GM12891 (cell line): ENCODE results near the gene CMTM3. TPM values are rescaled to one million over a fixed set of nuclear protein-coding genes. Genes with fewer than 3 reads are reported as not detected.
A peak's percentile ranks its signal among the peaks of the same experiment; 100 is the strongest.
"Not testable (repeated sequence)": the region's sequence is repeated elsewhere in the genome, so short reads cannot be mapped to it uniquely, and the experiment has no call there.

Experiments
- DNase-seq: peaks from one replicate; pipeline ENCODE4 v3.0.0; 2011; ENCODE audit warnings: low spot score; ENCODE audit not compliant: insufficient read length
- FAIRE-seq: peaks from 2 replicates; lab custom pipeline; 2011; peaks lifted over from hg19 to GRCh38; lab: Jason Lieb, UNC
- PAX5 ChIP-seq: IDR thresholded peaks from 2 replicates; pipeline ENCODE4 v1.6.1; 2011; ENCODE audit warnings: low read length, moderate library complexity, mild to moderate bottlenecking; ENCODE audit not compliant: insufficient read depth, severe bottlenecking
- POLR2A ChIP-seq: IDR thresholded peaks from 2 replicates; pipeline ENCODE4 v1.6.1; 2011; ENCODE audit warnings: low read depth, low read length, control low read depth
- POLR2AphosphoS5 ChIP-seq: IDR thresholded peaks from 2 replicates; pipeline ENCODE4 v1.6.1; 2011; ENCODE audit warnings: low read depth, low read length, control low read depth
- POU2F2 ChIP-seq: IDR thresholded peaks from 2 replicates; pipeline ENCODE4 v1.6.1; 2011; ENCODE audit warnings: low read depth, mild to moderate bottlenecking, control low read depth, low read length, moderate library complexity
- SPI1 ChIP-seq: IDR thresholded peaks from 2 replicates; pipeline ENCODE4 v1.6.1; 2011; ENCODE audit warnings: low read depth, low read length, control low read depth
- TAF1 ChIP-seq: IDR thresholded peaks from 2 replicates; pipeline ENCODE4 v1.6.1; 2011; ENCODE audit warnings: low read depth, low read length, control low read depth
- polyA plus RNA-seq: library from polyadenylated mRNA; unstranded; fragments of >200 nt; gene quantifications from one replicate; pipeline ENCODE4 v1.2.1, GENCODE V29; 2012; ENCODE audit warnings: low read depth, missing spikeins, inconsistent platforms; ENCODE audit not compliant: missing spikeins

Gene CMTM3, protein sequence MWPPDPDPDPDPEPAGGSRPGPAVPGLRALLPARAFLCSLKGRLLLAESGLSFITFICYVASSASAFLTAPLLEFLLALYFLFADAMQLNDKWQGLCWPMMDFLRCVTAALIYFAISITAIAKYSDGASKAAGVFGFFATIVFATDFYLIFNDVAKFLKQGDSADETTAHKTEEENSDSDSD
- polyA plus RNA-seq: 18.9 TPM

GRCh38 chr16:66604376-66605176 lies at the start of gene CMTM3:
Gene CMTM3 (plus strand): TSS chr16:66604704. CDS start chr16:66604806, 102 bp downstream.
- no peak for TF ChIP-seq POLR2A
- TF ChIP-seq SPI1: no peak
- TF ChIP-seq PAX5: no peak
- FAIRE-seq (peak; percentile 16), DNase-seq (peak; percentile 80)

DNA sequence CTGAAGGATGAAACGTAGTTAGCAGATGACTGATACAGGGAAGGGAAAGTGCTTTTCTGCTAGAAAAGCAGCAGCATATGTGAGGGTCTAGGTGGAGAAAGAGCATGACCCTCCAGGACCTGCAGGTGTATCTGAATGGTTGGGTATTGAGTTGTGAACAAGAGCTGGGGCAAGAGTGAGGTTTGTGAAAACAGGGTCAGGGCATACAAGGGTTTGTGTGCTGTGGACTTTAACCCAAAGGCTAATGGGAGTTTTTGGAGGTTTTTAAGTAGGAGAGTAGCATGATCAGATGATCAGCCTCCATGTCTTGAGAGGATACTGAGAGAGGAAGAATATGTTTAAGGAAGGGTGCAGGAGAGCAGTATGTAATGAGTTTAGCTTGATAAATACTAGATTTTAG lies 44.4 kb upstream of the CMTM3 start:
- DNase-seq: no peak
- TF ChIP-seq POLR2AphosphoS5 (no peak), SPI1 (no peak)
- FAIRE-seq: no peak

- DNase-seq (no peak), FAIRE-seq (no peak)
- TF ChIP-seq POU2F2 (no peak), POLR2AphosphoS5 (no peak), POLR2A (no peak), PAX5 (no peak), SPI1 (no peak), TAF1 (no peak)
Observed at GRCh38 chr16:66561381-66562080, 43.0 kb upstream of the CMTM3 start.

- FAIRE-seq: no peak
- no peak for TF ChIP-seq PAX5
- no peak for TF ChIP-seq POU2F2
- no peak for TF ChIP-seq TAF1
- no peak for TF ChIP-seq SPI1
- no peak for TF ChIP-seq POLR2A
- TF ChIP-seq POLR2AphosphoS5: no peak
- DNase-seq: no peak
Observed at GRCh38 chr16:66562409-66562808, 42.1 kb upstream of the CMTM3 start.

DNA sequence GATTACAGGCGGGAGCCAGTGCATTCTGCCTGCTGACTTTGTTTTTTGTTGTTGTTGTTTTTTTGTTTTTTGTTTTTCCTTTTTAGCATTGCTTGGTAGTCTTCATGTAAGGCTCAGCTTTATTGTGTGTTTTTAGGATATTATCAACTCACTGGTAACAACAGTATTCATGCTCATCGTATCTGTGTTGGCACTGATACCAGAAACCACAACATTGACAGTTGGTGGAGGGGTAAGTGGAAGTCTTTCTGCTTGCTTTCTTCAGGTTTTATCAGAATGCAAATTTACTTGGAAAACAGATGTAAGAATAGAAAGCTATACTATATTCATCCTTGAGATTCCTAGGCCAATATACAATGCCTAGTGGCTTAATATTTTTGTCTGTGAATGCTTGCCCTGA lies 41.5 kb upstream of the CMTM3 start:
- FAIRE-seq (no peak), DNase-seq (no peak)
- no peak for TF ChIP-seq POU2F2
- no peak for TF ChIP-seq SPI1
- no peak for TF ChIP-seq TAF1
- TF ChIP-seq PAX5: no peak
- no peak for TF ChIP-seq POLR2AphosphoS5

GRCh38 chr16:66563574-66564334 lies 40.8 kb upstream of the CMTM3 start:
- DNase-seq (no peak), FAIRE-seq (no peak)
- TF ChIP-seq SPI1 (no peak), TAF1 (no peak), PAX5 (no peak), POLR2AphosphoS5 (no peak), POLR2A (no peak), POU2F2 (no peak)

- FAIRE-seq: no peak
- DNase-seq: no peak
- TF ChIP-seq POLR2A (no peak), POU2F2 (no peak), POLR2AphosphoS5 (no peak), SPI1 (no peak), TAF1 (no peak), PAX5 (no peak)
Observed at GRCh38 chr16:66566051-66566901, 38.2 kb upstream of the CMTM3 start, which contains the start of gene CMTM1. Gene CMTM1 (plus strand): TSS chr16:66566439. CDS start chr16:66566514, 75 bp downstream.

- not testable (repeated sequence) for DNase-seq, FAIRE-seq
Observed at GRCh38 chr16:66567270-66567669, 37.2 kb upstream of the CMTM3 start.

DNA sequence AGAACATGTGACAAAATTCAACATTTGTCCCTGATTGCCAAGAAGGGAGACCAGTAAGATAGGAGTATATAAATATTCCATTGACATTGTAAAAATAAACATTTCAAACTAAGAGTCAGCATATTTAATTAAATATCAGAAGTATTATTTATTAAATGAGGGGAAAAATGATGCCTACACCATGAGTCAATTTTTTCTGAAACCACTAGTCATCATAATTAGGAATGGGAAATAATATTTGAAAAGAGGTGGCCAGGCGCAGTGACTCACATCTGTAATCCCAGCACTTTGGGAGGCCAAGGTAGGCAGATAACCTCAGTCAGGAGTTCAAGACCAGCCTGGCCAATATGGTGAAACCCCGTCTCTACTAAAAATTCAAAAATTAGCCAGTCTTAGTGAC lies 36.1 kb upstream of the CMTM3 start:
- no peak for TF ChIP-seq POU2F2
- no peak for TF ChIP-seq PAX5
- TF ChIP-seq POLR2AphosphoS5: no peak
- no peak for TF ChIP-seq POLR2A
- TF ChIP-seq SPI1: no peak
- no peak for TF ChIP-seq TAF1
- no peak for FAIRE-seq
- no peak for DNase-seq

DNA sequence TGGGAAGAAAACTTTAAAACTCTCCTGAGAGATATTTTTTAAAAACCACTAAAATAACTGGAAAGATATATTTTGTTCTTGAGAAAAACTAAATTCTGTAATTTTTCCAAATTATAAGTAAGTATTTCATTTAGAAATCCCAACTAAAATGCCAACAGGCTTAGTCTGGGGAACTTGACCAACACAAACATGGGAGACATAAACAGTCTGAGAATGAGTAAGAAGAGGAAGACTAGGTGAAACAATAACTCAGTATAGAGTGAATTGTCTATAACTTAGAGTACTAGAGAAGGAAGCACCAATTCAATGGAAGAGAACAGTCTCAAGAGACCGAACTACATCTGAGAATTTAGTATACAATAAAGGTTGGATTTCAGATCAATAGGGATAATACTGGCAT lies 35.4 kb upstream of the CMTM3 start:
- TF ChIP-seq SPI1 (no peak), TAF1 (no peak), POU2F2 (no peak)
- DNase-seq: no peak
- no peak for FAIRE-seq
